ENCODE results near the gene DAPK2. TPM values are rescaled to one million over a fixed set of nuclear protein-coding genes. Genes with fewer than 3 reads are reported as not detected.

DAPK2 gene
- total and polyA plus RNA-seq, 7 donors, result 3.7 to 65.6 (median 44.3) TPM

GRCh38 chr15:64022571-64022970 lies 23.7 kb downstream of the DAPK2 start:
- DNase-seq, result no peak
- peaks cover 0 to 3% of the 10 kb centered on the region in 2 donors for H3K36me3 ChIP-seq (ENCODE audit: insufficient read depth in 1 of 2, low read depth in 1 of 2)
- TF ChIP-seq CTCF (IDR thresholded peaks at IDR 0.05), result no peak
- no peaks in the 10 kb centered on the region for H3K9me3 ChIP-seq
- H3K4me1 ChIP-seq, result peaks cover 89% of the 10 kb centered on the region
- WGBS, 3 donors, result 89 to 99% (median 91%) methylated on average over 6 of the region's 6 CpGs
- peak overlapping the region; percentile 88 for H3K27ac ChIP-seq
- intact Hi-C loops (cut with DNase I), result no loop called here
- H3K4me3 ChIP-seq, result no peak overlapping the region
- ATAC-seq, result no peak
- no peaks in the 10 kb centered on the region for H3K27me3 ChIP-seq (ENCODE audit: insufficient read depth in 3 of 3, low read length in 2 of 3)

- Histone ChIP-seq H3K4me1 (peaks cover 94% of the 10 kb centered on the region), H3K27ac (peak overlapping the region; percentile 88), H3K27me3 (ENCODE audit: insufficient read depth in 3 of 3, low read length in 2 of 3) (no peaks in the 10 kb centered on the region), H3K36me3 (ENCODE audit: insufficient read depth in 1 of 2, low read depth in 1 of 2) (peaks cover 0 to 3% of the 10 kb centered on the region in 2 donors), H3K4me3 (no peak overlapping the region), H3K9me3 (no peaks in the 10 kb centered on the region)
- ATAC-seq (peak; percentile 81 to 89 (median 86)), DNase-seq (peak; percentile 37 to 81)
- TF ChIP-seq CTCF (IDR thresholded peaks at IDR 0.05), result no peak
- intact Hi-C loops (cut with DNase I), result loop anchor here in 1 of 2 donors (5.0 kb wide), 1 partner anchor 37 kb away; no protein-coding TSS in a partner anchor
- WGBS, 3 donors, result 25 to 39% (median 25%) methylated on average over 2 of the region's 2 CpGs
Measured at GRCh38 chr15:64019764-64020163, 26.5 kb downstream of the DAPK2 start.

DNA sequence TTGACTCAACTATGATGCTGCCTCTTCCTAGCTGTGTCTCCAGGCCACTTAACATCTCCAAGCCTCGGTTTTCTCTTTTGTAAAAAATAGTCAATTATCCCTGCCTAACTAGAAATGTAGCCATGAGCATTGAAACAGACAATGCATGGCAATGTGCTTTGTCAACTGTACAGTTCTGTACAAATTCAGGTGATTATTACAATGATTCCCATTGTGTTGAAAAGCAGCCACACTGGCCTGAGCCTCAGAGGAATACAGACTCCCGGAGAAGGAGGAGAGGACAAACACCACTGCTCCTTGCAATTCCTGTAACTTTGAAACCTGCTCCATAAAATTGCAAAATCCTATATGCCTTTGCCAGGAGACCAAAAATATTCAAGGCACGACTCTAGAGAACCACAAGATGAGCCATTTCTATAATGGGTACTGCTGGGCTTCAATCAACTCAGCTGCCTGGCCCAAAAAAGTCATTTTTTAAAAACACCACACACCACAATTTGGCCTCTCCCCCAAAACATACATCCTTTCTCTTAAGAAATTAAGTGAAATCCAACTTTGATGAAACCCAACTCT lies 28.6 kb downstream of the DAPK2 start:
- intact Hi-C loops (cut with DNase I), result loop anchor here in 1 of 2 donors (5.0 kb wide), 1 partner anchor 35 kb away; no protein-coding TSS in a partner anchor
- Histone ChIP-seq H3K4me1 (peaks cover 95% of the 10 kb centered on the region), H3K36me3 (ENCODE audit: insufficient read depth in 1 of 2, low read depth in 1 of 2) (peaks cover 0 to 3% of the 10 kb centered on the region in 2 donors), H3K4me3 (no peak overlapping the region), H3K27ac (peak overlapping the region; percentile 88), H3K27me3 (ENCODE audit: insufficient read depth in 3 of 3, low read length in 2 of 3) (no peaks in the 10 kb centered on the region), H3K9me3 (no peaks in the 10 kb centered on the region)
- TF ChIP-seq CTCF (IDR thresholded peaks at IDR 0.05), result no peak
- WGBS, 3 donors, result 43 to 50% (median 46%) methylated on average over 3 of the region's 3 CpGs
- peak; percentile 48 to 61 (median 57) for ATAC-seq
- no peak for DNase-seq

DNA sequence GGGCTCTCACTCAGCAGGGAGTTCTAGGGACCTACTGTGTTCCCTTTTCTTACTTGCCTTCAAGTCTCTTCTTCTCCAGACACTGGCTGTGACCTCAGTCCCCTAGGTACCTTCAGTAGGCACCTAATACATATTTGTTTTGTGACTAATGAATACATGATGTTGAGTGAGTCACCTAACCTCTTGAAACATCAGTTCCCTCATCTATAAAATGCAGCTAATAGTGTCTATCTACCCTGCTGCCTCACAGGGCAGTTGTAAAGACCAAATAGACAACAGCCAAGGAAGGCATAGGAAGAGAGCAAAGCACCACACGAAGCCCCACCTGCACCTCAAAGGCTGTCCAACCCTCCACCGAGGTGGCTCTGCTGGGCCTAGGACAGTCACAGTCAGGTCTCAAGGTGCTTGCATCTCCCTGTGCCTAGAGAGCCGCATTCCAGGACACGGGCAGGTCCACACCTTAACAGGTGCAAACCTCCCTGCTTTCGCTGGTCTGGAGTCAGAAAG lies 29.1 kb downstream of the DAPK2 start:
- ATAC-seq (peak in 1 of 4 donors; percentile 2), DNase-seq (no peak)
- TF ChIP-seq CTCF (IDR thresholded peaks at IDR 0.05), result no peak
- H3K36me3 ChIP-seq (ENCODE audit: insufficient read depth in 1 of 2, low read depth in 1 of 2), result peaks cover 0 to 3% of the 10 kb centered on the region in 2 donors
- no peaks in the 10 kb centered on the region for H3K9me3 ChIP-seq
- no peaks in the 10 kb centered on the region for H3K27me3 ChIP-seq (ENCODE audit: insufficient read depth in 3 of 3, low read length in 2 of 3)
- H3K4me3 ChIP-seq, result no peak overlapping the region
- peak overlapping the region; percentile 88 for H3K27ac ChIP-seq
- WGBS, 3 donors, result 92 to 95% (median 94%) methylated on average over 5 of the region's 5 CpGs
- H3K4me1 ChIP-seq, result peaks cover 95% of the 10 kb centered on the region
- intact Hi-C loops (cut with DNase I), result loop anchor here in 1 of 2 donors (5.0 kb wide), 1 partner anchor 35 kb away; no protein-coding TSS in a partner anchor
